Astrocyte of the spinal cord (primary cell): ENCODE data around the gene GNB1.
"Not testable (repeated sequence)": the region's sequence is repeated elsewhere in the genome, so short reads cannot be mapped to it uniquely, and the experiment has no call there.

ENCODE experiments used
- DNase-seq: peaks from one replicate; pipeline ENCODE4 v3.0.0; 2011; ENCODE audit warnings: low read depth, low spot score
- H3K4me3 ChIP-seq: 2 replicates; pipeline ENCODE4 v1.5.1; 2011; ENCODE audit warnings: low read depth, mild to moderate bottlenecking, low read length, moderate library complexity
- in situ Hi-C: cut with HindIII; loops from 2 replicates; pipeline ENCODE4 v1.10.0; 2017; ENCODE audit warnings: low sequenced_read_pairs
- TF ChIP-seq, protein P1 (sequence below): IDR thresholded peaks from 2 replicates; pipeline ENCODE4 v1.5.1; 2012; ENCODE audit warnings: low read depth, mild to moderate bottlenecking, low read length, inconsistent platforms

GNB1 gene

DNA sequence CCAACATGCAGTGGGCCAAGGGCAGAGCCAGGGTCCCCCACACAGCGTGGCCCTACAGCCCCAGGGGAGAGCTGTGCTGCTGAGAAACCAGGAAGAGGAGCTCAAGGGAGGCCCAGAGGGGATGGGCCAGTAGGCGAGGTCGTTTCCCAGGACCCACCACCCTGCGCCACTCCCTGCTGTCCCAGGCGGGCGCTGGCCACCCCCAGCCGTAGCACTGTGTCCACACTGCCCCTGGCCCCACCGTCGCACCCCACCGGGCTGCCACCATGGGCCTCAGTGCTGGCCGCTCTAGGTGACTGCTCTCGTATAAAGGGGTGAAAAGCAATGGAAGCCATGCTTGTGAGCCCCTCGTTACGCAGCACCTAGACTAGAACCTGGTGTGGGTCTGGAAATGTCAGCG is 135.0 kb downstream of the GNB1 start:
- TF ChIP-seq, protein P1, sequence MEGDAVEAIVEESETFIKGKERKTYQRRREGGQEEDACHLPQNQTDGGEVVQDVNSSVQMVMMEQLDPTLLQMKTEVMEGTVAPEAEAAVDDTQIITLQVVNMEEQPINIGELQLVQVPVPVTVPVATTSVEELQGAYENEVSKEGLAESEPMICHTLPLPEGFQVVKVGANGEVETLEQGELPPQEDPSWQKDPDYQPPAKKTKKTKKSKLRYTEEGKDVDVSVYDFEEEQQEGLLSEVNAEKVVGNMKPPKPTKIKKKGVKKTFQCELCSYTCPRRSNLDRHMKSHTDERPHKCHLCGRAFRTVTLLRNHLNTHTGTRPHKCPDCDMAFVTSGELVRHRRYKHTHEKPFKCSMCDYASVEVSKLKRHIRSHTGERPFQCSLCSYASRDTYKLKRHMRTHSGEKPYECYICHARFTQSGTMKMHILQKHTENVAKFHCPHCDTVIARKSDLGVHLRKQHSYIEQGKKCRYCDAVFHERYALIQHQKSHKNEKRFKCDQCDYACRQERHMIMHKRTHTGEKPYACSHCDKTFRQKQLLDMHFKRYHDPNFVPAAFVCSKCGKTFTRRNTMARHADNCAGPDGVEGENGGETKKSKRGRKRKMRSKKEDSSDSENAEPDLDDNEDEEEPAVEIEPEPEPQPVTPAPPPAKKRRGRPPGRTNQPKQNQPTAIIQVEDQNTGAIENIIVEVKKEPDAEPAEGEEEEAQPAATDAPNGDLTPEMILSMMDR = no peak
- H3K4me3 ChIP-seq = no peak overlapping the region
- no peak for DNase-seq
- in situ Hi-C loops = no loop called here

DNA sequence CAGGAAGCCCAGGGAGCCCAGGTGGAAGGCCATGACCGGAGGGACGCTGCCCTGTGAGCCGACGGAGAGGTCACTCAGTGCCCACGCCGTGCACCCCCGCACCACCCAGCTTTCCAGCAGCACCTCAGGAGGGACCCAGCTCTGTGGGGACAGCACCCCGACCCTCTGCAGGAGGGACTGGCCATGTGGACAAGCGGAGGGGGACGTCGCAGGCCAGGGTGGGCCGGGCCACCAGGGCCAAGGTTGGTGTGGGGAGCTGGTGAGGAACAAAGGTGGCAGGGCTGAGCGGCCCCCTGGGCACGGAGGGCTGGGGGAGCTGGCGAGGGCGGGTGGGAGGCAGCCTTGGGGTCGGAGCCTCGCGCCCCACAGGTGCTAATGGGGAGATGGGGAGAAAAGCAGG is 135.5 kb downstream of the GNB1 start:
- in situ Hi-C loops = no loop called here
- DNase-seq = no peak
- TF ChIP-seq, protein P1 = no peak
- no peak overlapping the region for H3K4me3 ChIP-seq

DNA sequence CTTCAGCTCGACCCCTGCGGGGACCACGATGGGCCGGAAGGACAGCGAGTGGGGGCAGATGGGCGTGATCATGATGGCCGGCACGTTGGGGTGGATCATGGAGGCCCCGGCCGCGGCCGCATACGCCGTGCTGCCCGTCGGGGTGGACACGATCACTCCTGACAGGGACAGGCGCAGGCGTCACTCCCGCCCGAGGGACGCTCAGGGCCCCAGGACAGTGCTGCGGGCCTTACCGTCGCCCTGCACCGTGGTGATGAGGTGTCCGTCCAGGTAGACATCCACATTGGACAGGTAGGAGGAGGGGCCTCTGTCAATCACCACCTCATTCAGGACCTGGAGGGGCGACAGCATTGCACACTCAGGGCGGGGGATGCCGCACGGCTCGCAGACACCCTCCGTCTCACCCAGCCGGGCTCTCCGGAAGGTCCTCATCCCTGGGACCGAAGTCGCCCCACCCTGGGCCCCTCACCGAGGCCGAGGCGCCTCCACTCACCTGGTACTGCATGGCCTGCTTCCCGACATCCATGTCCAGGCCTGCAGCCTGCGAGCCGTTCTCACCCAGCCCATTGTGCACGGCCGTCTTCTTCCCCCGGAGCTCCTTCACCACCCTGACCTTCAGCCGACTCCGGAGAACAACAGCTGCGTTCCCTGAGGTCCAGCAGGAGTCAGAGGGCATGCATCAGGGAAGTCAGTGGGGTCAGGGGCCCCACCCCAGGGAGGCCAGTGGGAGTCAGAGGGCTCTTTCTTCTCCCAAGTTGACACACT is 136.7 kb downstream of the GNB1 start:
- H3K4me3 ChIP-seq = no peak overlapping the region
- TF ChIP-seq, protein P1 = no peak
- DNase-seq = no peak
- in situ Hi-C loops = no loop called here

DNA sequence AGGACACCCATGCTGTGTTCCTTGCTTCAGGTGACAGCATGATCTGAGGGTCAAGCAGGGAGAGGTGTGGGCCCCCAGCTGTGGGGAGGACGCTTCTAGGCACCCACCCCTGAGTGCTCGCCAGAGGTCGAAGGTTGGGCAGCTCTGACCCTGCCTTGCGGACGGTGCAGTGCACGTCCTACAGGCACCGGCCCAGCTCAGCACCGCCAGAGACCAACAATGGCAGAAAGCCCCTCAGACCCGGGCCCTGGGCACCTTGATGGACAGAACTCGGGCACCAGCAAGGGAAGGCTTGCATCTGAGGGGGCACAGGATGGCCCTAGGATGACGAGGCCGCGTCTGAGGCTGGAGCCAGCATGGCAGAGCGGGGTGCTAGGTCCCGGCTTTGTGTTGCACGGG is 137.3 kb downstream of the GNB1 start:
- H3K4me3 ChIP-seq = no peak overlapping the region
- DNase-seq = no peak
- in situ Hi-C loops = no loop called here
- TF ChIP-seq, protein P1 = no peak

DNA sequence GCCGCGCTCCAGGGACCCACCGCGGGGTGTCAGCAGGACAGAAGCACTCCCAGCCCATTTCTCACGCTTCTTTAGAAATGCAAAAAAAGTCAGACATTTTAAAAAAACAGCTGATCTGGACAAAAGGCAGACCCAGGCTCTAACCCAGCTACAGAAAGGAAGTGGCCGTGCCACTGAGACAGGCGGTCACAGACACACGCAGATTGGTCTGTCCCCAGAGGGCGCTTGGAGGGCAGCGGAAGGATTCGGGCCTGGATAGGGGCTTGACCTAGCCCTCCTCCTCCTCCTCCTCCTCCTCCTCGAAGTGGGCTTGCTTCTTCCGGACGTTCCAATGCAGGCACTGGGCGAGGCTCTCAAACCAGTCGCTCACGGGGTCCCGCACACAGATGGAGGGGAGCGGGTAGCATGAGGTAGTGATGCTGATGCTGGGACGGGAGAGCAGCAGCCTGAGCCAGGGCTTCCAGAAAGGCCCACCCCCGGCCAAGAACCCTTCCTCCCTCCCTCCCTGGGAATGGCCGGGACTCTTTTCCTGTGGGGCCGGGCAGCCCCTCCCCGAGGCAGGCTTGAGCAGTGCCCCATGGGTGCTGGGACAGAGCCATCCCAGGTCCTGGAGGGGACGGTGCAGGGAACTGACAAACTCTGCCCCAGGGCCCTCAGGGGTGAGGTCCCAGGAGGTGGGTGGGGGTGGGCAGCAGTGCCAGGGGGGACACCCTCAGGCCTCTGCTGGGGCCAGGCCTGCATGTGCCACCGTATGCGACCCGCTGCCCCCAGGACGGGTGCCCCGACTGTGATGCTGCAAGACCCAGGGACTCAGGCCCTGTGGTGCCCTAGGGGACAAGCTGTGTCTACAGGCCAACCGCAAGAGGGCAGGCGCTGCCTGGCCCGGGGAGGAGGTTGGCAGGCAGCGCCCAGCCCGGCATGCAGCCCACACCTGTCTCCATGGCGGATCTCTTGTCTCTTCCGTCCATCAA is 138.0 kb downstream of the GNB1 start:
- H3K4me3 ChIP-seq = no peak overlapping the region
- TF ChIP-seq, protein P1 = no peak
- no peak for DNase-seq
- in situ Hi-C loops = no loop called here

DNA sequence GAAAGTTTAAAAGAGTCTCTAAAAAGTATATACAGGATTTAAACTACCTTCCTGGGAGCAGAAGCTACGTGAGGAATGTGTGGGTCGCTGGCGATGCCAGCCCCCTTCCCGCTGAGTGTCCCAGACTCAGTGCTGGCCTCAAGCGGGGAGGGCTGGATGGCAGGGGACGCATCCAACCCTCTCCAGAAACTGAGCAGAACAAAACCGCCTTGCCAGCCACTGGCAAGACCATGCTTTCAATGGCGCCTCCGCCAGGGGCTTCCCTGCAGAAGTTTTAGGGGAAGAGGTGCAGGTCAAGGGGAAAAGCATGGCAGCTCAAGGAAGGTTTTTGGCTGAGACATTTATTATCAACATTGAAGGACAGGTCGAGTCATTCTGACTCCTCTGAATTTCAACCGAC is 138.7 kb downstream of the GNB1 start:
- DNase-seq = no peak
- TF ChIP-seq, protein P1 = no peak
- no peak overlapping the region for H3K4me3 ChIP-seq
- in situ Hi-C loops = no loop called here

DNA sequence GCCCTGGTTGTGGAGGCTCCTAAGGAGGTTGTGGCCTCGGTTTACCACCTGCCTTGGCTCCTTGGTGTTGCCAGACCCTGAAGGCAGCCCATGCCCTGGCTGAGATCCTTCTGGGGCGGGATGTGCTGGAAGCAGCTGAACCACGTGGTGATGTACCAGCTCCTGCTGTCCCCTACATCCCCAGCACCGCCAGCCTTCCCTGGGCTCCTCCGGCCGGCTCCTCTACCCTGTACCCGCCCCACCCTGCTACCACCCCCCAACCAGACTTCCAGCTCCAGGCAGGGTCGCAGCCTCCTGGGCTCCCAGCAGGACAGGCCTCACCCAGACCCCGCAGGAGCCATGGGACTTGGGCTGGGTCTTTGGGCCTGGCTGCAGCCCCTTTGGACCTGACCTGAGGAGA is 140.9 kb downstream of the GNB1 start:
- DNase-seq, H3K4me3 ChIP-seq, in situ Hi-C loops: not testable (repeated sequence)
